ENCODE data around the gene UBE2D4. TPM values are rescaled to one million over a fixed set of nuclear protein-coding genes. Genes with fewer than 3 reads are reported as not detected.
"Not testable (repeated sequence)": the region's sequence is repeated elsewhere in the genome, so short reads cannot be mapped to it uniquely, and the experiment has no call there.

The UBE2D4 gene
- total RNA-seq (2014; rRNA removed), result 16.2 and 22.2 TPM in 2 replicates
- 22.9 TPM for polyA plus RNA-seq (2012)

DNA sequence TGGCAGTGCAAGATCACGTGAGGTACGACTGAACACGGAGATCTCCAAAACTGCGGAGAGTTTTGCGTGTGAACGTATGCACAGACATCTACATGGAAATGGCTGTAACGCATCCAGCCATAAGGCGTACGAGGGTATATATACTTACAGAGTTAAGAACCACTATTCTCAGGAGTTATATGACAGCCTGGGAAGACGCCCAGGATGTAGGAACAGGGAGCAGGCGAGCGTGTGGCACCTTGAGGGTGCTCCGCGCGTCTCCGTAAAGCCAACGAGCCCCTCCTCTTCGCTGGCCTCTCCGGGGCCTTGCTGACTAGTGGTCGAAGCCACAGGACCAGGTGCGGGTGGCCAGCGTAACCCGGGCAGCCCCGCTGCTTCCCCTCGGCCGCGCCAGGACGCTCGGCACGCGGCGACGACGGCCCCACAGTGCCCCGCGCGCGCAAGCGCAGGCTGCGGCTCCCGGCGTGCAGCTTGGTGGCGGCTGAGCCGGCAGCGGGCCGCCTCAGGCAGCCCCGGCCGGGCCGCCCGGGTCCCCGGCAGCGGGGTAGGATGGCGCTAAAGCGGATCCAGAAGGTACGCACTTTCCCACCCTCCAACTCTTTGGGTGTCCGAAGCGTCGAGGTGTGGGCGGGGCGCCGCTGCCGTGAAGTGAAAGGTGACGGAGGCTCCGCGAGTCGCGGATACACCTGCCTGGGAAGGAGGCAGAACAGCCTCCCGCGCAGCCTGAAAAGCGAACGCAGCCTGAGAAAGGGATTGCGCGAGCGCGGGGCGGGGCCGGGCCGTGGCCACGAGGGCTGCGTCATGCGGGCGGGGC is at the start of gene UBE2D4:
UBE2D4 (plus strand) TSS at position 453 of the 814 bp plus-strand sequence; CDS start at position 550, 97 bp downstream.
- DNase-seq (ENCODE audit: low read depth), result peak; percentile 61

DNA sequence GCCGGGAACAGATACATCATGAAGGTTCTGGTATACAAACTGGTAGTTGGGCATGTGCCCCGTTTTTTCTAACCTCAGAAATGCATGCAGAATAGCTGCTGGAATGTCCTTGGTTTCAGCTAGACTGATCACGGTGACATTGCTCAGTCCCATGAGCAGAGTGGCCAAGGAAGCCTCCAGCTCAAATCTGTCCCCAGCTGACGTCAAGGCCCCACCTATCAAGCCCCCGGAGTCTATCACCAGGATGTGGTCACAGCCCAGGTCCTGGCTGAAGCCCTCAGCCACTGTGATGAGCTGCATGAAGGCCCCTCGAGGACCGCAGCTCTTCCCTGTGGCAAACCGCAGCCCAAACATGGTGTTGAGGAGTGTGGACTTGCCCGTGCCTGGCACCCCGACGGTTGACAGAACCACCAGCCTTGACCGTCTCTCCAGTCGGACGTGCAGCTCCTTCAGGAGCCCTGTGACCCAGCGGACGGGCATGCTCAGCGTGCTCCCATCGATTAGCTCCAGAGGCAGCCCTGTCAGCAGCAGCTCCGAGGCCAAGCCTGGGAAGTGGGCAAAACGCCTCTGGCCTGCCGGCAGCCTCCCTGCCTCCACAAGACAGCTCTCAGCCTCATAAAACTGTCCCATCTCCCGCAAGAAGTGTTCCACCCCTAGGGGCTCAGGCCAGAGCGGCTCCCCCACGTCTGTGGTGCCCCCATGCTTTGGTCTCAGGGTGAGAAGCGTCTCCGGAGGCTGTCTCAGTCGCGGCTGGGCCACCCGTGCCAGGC is 49.1 kb upstream of the UBE2D4 start:
- no peak for DNase-seq (ENCODE audit: low read depth)

DNA sequence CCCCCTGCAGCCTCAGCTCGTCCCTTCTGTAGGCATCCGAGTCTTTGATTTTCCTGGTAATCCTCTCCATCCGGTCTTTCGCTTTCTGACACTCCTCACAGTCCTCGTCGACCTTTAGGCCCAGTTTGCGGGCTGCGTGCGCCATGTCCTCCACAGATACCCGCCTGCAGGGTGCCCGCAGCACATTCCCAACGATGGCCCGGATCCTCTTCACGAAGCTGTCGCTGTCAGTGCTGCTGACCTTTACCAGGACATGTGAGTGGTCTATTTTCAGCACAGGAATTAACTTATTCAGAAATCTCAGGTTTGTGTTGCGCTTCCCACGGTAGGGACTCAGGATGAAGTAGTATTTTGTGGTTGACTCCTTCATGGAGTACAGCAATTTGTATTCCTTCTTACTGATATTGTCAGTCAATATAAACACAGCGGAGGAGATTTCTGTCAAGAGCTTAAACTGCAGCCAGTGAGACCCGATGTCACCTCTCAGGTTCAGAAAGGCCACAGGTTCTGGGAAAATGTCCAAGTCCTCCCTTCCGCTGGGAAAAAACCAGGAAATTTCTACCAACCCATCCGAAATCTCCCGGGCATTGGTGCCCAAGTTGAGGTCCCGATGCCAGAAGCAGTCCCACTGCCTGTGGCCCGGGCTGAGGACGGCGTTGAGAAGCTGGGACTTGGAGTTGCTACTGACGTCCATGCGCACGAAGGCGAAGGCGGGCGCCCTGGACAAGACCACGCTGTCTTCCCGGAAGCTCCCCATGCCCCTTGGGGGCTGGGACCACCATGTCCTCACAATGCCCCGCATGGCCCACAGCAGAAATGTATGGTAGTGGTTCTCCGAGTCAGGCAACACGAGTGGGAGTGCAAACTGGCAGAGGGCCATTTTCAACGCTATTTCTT is 48.0 kb upstream of the UBE2D4 start:
- DNase-seq (ENCODE audit: low read depth), result no peak

DNA sequence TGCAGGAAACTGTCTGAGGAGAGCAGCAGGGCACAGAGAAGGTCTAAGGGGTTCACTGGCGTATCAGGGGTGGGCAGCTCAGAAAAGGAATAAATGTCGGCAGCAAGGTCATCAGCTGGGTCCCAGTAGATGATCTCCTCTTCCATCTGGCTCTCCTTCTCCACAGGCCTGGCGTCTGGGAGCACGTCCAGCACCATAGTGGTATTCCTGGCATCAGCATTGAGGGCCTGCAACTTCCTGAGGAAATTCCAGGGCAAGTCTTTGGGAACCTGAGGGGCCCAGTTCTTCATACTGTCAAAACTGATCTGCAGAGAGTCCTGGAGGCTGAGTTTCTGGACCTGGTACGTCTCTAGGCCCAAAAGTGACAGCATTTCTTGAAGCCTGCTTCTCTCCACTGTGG is 47.4 kb upstream of the UBE2D4 start:
- no peak for DNase-seq (ENCODE audit: low read depth)

DNA sequence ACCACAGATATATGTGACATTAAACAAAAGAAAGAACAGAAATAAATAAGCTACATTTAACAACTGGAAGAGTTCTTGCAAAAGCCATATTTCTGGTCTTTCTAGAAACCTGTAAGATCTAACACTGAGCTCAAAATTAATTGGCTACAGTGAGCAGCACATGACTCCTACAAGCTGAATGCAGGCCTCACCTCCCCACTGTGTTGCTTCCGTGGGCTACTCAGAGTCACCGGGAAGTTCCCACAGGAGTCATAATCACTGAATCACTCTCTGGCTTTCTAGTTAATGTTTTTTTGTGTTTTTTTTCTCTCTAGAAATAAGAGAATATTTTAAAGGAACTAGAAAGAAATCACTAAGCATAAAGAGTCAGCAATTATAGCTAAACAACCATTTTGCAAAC is 46.8 kb upstream of the UBE2D4 start:
- peak; percentile 67 for DNase-seq (ENCODE audit: low read depth)

DNA sequence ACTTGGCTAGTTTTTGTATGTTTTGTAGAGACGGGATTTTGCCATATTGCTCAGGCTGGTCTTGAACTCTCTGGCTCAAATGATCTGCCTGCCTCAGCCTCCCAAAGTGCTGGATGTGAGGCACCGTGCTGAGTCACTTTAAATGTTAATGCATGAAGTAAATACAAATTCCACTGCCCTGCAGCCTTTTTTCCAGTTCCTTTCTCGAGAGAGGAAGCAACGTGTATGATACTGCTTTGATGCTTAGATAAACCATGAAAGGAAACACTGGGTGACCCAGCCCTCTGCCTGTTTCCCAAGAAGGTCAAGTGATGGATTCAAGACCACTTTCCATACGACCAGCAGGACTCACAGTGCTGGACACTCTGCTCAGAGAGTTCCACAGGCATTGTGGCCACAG is 45.6 kb upstream of the UBE2D4 start:
- no peak for DNase-seq (ENCODE audit: low read depth)

DNA sequence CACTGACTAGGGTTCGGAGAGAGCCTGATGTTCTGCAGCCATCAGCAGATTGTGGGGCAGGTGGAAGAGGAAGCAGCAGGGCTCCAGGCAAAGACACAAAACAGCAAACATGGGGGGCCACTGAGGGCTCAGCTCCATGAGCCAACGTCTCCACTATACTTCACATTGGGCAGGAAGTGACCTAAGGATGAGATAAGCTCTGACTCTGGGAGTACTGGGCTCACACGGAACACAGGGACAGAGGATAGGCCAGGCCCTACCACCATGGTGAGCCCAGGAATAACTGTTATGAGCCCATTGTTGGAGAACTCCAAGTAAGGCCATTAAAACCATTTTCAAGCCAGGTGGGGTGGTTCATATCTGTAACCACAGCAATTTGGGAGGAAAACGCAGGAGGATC is 42.0 kb upstream of the UBE2D4 start:
- no peak for DNase-seq (ENCODE audit: low read depth)

DNA sequence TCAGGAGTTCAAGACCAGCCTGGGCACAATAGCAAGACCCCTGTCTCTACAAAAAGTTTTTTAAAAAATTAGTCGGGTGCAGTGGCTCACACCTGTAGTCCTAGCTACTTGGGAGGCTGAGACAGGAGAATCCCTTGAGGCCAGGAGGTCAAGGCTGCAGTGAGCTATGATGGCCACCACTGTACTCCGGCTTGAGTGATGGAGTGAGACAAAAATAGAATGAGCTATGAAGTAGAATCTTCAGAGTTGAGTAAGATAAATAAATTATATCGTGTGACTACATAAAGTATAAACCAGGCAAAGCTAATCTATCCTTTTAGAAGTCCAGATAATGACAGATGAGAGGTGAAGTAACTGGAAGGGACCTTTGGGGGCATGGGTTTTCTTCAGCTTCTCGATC is 41.6 kb upstream of the UBE2D4 start:
- DNase-seq (ENCODE audit: low read depth), result no peak

DNA sequence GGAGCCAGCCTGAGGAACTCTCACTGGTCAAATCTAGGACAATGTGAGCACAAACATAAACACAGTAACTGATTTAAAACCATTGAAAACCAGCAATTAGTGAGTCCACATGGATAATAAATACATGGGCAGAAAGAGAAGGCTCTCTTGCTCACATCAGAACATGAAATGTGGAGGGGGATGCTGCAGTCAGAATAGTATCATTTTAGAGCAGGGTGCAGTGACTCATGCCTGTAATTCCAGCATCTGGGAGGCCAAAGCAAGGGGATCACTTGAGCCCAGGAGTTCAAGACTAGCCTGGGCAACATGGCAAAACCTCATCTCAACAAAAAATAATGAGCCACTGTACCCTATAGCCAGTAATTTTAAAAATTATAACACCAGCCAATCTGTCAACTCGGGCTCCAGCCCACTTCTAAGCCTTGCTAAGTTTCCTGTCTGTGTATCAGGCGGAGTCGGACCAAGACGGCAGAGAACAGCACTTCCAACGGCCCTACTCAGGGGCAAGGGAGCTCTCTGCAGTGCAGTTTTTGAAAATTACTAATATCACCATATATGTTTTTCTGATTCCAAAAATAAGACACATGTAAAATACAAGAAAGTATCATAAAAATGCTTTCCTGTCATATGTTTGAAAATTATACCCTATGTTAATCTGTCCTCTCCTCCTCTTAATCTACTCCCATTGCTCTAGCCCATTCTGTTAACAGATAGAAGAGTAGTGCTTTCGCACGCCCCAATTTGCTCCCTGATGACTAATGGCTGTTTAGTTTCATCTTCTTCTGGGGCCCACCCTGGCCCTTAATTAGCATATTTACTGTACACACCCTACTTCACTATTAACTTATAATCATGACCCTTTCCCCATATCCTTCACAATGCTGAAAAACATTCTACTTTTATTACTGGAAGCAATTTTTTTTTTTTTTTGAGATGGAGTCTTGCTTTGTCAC is 37.0 kb upstream of the UBE2D4 start:
- peak; percentile 41 for DNase-seq (ENCODE audit: low read depth)

DNA sequence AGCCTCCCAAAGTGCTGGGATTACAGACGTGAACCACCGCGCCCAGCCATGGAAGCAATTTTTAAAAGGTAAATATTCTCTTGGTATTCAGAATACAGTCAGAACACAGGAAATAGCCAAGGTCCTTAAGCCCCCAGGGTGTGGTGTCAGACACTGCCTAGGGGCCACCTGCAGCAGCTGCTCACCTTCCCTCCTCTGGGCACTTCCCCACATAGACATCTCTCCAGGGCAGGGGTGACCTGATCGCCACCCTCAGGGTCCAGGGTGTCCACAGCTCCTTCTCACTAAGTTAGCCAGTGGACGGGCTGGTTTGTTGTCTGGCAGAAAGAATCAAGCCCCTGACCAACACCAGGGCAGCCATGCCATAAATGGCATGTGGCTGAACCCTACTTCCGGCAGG is 35.8 kb upstream of the UBE2D4 start:
- DNase-seq (ENCODE audit: low read depth), result no peak

DNA sequence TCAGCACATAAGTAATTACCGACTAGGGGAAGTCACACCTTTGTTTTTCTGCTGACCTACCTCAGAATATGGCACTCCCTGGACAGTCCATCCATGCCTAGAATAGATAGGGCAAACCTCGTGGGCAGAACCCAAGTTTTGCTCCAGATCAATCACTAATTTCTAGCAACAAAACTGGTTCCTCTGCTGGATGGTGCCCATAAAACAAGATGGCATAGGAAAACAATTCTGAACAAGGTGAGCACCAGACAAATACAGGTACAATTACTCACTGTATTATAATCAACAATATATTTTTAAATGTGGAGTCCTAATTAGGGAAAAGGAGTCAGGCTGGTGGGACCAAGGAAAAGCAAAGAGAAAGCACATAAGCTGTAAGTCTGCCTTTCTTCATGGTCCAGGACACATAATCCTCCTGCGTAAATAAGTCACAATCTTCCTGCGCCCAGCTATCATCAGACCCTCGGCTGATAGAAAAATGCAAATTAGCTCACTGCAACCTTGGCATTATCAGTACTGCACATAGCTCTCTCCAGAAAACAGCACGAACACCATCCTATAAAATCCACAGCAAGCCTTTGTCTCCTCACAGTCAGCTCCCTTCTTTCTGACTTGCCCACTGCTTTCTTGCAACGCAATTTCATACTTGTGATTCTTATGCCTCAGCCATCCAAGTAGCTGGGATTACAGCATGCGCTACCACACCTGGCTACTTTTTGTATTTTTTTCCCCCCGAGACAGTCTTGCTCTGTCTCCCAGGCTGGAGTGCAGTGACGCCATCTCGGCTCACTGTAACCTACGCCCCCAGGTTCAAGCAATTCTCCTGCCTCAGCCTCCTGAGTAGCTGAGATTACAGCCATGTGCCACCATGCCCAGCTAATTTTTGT is 34.9 kb upstream of the UBE2D4 start:
- DNase-seq (ENCODE audit: low read depth), result no peak

DNA sequence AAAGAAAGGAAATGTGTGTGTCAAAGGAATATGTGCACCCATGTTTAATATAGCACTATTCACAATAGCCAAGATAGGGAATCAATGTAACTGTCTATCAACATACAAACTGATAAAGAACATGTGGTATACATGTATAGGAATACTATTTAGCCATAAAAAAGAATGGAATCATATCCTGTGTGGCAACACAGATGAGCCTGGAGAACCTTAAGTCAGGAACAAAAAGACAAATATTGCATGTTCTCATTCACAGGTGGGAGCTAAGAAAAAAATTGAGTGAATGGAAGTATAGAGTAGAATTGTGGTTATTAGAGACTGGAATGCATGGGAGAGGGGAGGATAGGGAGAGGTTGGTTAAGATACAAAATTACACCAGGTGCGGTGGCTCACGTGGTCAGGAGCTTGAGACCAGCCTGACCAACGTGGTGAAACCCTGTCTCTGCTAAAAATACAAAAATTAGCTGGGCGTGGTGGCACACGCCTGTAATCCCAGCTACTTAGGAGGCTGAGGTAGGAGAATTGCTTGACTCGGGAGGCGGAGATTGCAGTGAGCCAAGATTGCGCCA is 30.3 kb upstream of the UBE2D4 start:
- DNase-seq (ENCODE audit: low read depth), result no peak

DNA sequence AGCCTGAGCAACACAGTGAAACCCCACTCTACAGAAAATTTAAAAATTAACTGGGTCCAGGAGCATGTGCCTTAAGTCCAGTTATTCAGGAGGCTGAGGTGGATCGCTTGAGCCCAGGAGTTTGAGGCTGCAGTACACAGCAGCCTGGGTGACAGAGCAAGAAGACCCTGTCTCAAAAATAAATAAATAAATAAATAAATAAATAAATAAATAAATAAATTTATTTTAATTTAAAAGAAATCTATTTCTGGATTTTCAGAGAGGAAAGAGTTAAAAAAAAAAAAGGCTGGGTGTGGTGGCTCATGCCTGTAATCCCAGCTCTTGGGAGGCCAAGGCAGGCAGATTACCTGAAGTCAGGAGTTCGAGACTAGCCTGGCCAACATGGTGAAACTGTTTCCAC is 27.7 kb upstream of the UBE2D4 start:
- not testable (repeated sequence) for DNase-seq (ENCODE audit: low read depth)

DNA sequence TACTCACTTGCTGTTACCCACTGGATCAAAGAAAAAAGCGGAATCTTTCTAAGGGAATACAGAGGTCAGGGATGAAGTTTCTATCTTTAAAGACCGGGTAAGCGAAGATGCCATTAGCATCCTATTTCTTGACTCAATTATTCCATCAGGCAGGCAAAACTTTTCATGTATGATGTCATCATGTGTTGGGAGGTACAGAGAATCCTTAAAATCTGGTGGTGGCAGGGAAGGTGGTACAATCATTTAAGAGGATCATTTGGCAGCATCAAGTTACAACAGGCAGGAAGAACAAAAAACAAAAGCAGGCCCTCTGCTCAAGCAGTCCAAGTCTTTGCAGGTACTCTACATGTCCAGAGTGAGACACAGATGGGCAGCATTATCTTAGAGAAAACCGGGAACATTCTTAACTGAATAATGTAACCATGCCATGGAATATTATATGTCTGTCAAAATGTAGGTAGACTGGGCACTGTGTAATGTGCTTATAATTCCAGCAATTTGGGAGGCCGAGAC is 23.6 kb upstream of the UBE2D4 start:
- no peak for DNase-seq (ENCODE audit: low read depth)

DNA sequence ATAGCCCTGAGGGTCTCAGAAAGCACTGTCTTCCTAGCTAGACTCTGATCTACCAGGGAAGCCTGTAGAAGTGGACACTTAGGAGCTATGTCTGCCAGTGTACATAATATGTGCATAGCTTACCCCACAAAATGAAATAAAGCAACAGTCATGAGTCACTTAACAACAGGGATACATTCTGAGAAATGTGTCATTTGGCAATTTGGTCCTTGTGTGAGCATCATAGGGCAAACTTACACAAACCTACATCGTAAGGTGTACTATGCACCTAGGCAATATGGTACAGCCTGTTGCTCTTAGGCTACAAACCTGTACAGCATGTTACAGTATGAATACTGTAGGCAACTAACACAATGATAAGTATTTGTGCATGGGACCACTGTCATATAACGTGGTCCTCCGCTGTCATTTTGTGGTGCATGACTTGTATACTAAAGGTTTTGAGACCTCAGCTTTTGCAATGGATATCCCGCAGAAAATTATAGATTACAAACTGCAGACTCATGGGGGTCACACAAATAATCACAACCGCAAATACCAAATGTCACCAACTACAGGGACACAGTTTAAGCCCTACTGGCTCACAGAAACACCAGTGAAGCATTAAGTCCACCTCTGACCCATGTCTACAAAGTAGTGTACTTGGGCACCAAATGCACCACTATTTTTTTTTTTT is 21.6 kb upstream of the UBE2D4 start:
- peak; percentile 36 for DNase-seq (ENCODE audit: low read depth)

DNA sequence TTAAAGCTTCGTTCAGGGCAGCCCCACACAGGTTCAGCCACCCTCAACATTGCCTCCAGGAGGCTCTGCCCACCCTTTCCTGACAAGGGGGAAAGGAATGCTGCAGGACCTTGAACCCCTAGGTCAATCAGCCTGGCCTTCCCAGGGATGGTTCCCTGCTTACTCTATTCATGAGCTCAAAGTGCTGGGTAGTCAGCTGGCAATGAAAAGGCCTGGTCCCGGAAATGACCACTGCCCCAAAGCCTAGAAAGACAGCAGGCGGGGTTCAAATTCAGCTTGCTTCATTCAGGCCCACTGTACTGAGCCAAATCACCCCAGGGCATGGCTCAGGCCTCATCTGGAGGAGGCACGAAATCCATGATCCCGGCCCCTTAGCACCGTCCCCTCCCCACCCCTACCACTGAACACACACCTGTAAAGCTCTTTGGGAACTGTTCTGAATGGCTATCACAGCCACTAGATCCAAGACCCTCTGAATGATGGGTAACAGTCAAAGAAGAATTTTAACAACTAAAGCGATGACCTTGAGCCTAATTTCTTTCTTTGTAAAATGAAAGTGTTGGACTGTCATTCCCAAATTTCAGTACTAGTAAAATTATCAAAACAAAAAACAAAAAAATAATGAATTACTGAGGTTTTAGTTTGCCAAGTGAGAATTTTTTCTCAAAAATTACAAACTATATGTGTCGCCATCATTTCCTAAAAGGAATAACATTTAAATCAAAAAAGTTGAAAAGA is 20.9 kb upstream of the UBE2D4 start:
- peak; percentile 49 for DNase-seq (ENCODE audit: low read depth)

DNA sequence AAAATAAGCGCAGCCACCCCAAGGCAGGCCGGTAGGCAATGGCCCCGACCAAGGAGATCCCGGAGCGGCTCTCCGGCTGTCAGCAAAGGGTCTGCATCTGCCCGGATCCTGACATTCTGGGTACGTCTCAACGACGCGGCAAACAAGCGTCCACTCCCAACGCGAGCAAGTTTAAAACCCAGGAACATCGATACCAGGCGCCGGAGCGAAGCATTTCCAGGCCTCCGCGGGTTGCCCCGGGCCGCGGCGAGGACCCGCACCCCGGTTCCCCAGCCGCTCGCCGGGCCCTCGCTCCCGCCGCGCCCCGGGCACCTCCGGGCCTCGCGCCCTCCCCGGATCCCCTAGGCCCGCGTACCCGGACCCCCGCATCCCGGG is 20.3 kb upstream of the UBE2D4 start:
- DNase-seq (ENCODE audit: low read depth), result peak; percentile 58

All from LHCN-M2 (cell line).